Suprapubic skin (tissue), 4 donors: Measurements from ENCODE around the gene TRNP1.

Experiments
- EP300 ChIP-seq: sonication (generic); formaldehyde crosslinking; IDR thresholded peaks from one replicate; pipeline ENCODE4 v1.6.1; 2017; ENCODE audit warnings: antibody characterized with exemption
- POLR2A ChIP-seq, 2 donors: fragments of 450-650 bp; IDR thresholded peaks; one replicate each; pipeline ENCODE4 v1.6.1; 2017; ENCODE audit warnings: antibody characterized with exemption in 2 of 2, mild to moderate bottlenecking in 2 of 2, moderate library complexity in 2 of 2
- POLR2AphosphoS5 ChIP-seq, 3 donors: sonication (generic); formaldehyde crosslinking; IDR thresholded peaks; one replicate each; pipeline ENCODE4 v1.6.1; 2017; ENCODE audit warnings: antibody characterized with exemption in 3 of 3
- TF ChIP-seq, protein P1 (sequence below), 2 donors: fragments of 200-600 bp in 1 of 2; fragments of 450-650 bp in 1 of 2; sonication (generic) in 1 of 2; IDR thresholded peaks; one replicate each; pipeline ENCODE4 v1.5.1; 2016 to 2019; ENCODE audit warnings: antibody characterized with exemption in 2 of 2, mild to moderate bottlenecking in 1 of 2, moderate library complexity in 1 of 2

DNA sequence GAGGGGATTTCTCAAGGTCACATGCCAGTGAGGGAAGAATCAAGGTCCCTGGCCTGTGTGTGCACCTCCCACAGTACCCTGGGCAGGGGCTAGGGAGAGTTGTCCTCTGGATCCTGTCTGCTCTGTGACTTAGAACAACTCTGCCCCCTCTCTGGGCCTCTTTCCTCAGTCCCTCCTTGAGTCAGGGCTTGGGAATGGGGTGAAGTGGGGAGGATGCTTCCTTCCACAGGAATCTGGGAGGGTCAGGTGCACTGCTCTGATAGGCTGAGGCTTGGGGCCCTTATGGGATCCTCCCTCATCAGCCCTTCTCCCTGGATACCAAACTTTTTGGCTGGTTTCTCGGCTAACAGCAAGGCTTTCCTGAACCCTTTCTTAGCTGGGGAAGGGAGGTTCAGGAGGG lies 2.5 kb downstream of the TRNP1 start:
- TF ChIP-seq, protein P1, sequence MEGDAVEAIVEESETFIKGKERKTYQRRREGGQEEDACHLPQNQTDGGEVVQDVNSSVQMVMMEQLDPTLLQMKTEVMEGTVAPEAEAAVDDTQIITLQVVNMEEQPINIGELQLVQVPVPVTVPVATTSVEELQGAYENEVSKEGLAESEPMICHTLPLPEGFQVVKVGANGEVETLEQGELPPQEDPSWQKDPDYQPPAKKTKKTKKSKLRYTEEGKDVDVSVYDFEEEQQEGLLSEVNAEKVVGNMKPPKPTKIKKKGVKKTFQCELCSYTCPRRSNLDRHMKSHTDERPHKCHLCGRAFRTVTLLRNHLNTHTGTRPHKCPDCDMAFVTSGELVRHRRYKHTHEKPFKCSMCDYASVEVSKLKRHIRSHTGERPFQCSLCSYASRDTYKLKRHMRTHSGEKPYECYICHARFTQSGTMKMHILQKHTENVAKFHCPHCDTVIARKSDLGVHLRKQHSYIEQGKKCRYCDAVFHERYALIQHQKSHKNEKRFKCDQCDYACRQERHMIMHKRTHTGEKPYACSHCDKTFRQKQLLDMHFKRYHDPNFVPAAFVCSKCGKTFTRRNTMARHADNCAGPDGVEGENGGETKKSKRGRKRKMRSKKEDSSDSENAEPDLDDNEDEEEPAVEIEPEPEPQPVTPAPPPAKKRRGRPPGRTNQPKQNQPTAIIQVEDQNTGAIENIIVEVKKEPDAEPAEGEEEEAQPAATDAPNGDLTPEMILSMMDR (IDR thresholded peaks at IDR 0.05), result no peak
- TF ChIP-seq POLR2A (IDR thresholded peaks at IDR 0.05) (no peak), POLR2AphosphoS5 (IDR thresholded peaks at IDR 0.05) (no peak), EP300 (no peak)
